Measurements from ENCODE around the gene ATP2A2. TPM values are rescaled to one million over a fixed set of nuclear protein-coding genes. Genes with fewer than 3 reads are reported as not detected.

Gene ATP2A2
- total RNA-seq, 1 donor = 139 TPM

DNA sequence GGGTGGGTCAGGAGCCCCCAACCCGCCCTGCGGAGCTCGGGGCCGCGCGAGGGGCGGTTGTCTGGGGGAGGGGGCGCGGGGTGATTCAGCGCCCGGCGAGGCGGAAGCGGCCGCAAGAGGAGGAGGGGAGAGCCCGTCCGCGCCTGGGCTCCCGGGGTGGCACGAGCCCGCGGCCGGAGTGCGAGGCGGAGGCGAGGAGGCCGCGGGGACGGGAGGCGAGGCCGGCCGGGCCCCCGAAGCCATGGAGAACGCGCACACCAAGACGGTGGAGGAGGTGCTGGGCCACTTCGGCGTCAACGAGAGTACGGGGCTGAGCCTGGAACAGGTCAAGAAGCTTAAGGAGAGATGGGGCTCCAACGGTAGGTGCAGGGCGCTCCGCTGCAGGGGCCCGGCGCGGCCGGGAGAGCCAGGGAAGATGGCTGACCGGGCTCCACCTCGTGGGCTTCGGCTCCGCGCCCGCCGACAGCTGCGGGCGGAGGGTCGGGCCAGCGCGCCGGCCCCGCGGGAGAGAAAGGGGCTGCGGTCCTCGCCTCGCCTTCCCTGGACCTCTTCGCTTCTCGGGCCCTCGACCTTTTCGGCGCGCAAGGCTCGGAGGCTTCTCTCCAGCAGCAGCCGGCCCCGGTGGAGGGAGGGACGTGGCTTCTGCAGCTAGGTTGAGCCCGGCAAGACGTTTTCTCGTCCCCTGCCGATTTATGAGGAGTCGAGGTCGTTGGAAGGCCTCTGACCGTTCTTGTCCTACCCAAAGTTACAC, 677 bp downstream of the ATP2A2 start:
- peak overlapping the region; percentile 95 for H3K4me3 ChIP-seq (ENCODE audit: low read depth, low read length)
- DNase-seq (ENCODE audit: low read depth) = peak; percentile 23
- TF ChIP-seq CTCF (IDR thresholded peaks at IDR 0.05; ENCODE audit: insufficient read depth, low read length) = no peak

DNA sequence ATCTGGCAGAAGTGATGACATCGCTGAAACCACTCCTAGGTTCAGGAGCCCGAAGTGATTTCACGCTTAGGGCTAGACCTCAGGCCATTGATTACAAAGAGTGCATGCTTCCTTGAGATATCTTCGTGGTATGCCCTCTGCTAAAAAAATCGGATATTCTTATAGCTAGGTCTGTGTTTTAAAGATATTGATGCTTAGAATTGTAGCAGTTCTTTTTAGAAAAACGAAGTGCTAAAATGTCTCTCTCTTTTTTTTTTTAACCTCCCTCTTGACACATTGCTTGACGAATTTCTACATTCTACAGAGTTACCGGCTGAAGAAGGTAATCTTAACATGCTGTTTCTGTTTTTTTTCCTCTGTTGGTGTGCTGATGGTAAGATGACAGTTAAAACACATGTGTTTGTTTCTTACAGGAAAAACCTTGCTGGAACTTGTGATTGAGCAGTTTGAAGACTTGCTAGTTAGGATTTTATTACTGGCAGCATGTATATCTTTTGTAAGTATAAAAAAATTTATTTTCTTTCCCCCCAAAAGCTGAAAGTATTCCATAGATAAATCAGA, 1.3 kb downstream of the ATP2A2 start:
- no peak for TF ChIP-seq CTCF (IDR thresholded peaks at IDR 0.05; ENCODE audit: insufficient read depth, low read length)
- DNase-seq (ENCODE audit: low read depth) = peak; percentile 56
- H3K4me3 ChIP-seq (ENCODE audit: low read depth, low read length) = peak overlapping the region; percentile 95

GRCh38 chr12:110282956-110283817, 2.1 kb downstream of the ATP2A2 start:
- H3K4me3 ChIP-seq (ENCODE audit: low read depth, low read length) = peak overlapping the region; percentile 95
- peak; percentile 32 for DNase-seq (ENCODE audit: low read depth)
- TF ChIP-seq CTCF (IDR thresholded peaks at IDR 0.05; ENCODE audit: insufficient read depth, low read length) = no peak

GRCh38 chr12:110284597-110284996, 3.5 kb downstream of the ATP2A2 start:
- H3K4me3 ChIP-seq (ENCODE audit: low read depth, low read length) = peak overlapping the region; percentile 95
- DNase-seq (ENCODE audit: low read depth) = no peak
- no peak for TF ChIP-seq CTCF (IDR thresholded peaks at IDR 0.05; ENCODE audit: insufficient read depth, low read length)

DNA sequence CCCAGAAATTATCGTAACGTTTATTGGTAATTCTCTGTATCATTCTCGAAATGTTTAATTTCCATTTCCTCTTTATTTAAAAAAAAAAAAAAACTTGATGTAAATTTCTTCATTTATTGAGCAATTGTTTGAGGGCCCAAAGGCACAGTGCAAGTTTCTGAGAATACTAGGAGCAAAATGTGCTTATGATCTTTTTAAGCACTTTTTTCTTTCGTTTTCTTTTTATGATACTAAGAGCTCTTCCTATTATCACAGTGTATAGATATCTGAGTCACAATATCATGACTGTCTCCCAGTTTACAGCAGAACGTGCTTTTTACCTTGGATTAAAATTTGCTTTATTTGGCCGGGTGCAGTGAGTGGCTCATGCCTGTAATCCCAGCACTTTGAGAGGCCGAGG, 5.6 kb downstream of the ATP2A2 start:
- no peak for TF ChIP-seq CTCF (IDR thresholded peaks at IDR 0.05; ENCODE audit: insufficient read depth, low read length)
- no peak overlapping the region for H3K4me3 ChIP-seq (ENCODE audit: low read depth, low read length)
- DNase-seq (ENCODE audit: low read depth) = peak; percentile 27

DNA sequence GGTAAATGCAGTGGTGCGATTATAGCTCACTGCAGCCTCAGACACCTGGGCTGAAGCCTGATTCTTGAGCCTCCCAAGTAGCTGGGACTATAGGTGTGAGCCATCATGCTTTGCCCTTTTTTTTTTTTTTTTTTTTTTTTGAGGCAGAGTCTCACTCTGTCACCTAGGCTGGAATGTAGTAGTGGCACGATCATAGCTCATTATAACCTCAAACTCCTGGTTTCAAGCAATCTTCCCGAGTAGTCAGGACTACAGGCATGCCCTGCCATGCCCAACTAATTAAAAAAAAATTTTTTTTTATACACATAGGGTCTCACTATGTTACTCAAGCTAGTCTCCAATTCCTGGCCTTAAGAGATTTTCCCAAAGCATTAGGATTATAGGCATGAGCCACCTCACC, 6.9 kb downstream of the ATP2A2 start:
- DNase-seq (ENCODE audit: low read depth) = no peak
- H3K4me3 ChIP-seq (ENCODE audit: low read depth, low read length) = no peak overlapping the region
- TF ChIP-seq CTCF (IDR thresholded peaks at IDR 0.05; ENCODE audit: insufficient read depth, low read length) = no peak
